Testis (tissue), 2 donors: Measurements from ENCODE around the gene RHBDD3.

Source experiments
- CTCF ChIP-seq, 3 experiments: fragments of 450-650 bp in 2 of 3; fragments of 200-600 bp in 1 of 3; sonication (generic) in 1 of 3; IDR thresholded peaks; one replicate each; pipeline ENCODE4 v1.5.1; 2016 to 2019; ENCODE audit warnings: antibody characterized with exemption in 3 of 3, mild to moderate bottlenecking in 2 of 3, moderate library complexity in 1 of 3
- POLR2A ChIP-seq: fragments of 450-650 bp; IDR thresholded peaks from one replicate; pipeline ENCODE4 v1.6.1; 2017; ENCODE audit warnings: antibody characterized with exemption, mild to moderate bottlenecking, moderate library complexity

GRCh38 chr22:29244785-29245625 is 22.8 kb downstream of the RHBDD3 start:
- TF ChIP-seq CTCF (IDR thresholded peaks at IDR 0.05) (no peak), POLR2A (no peak)
